ENCODE measurements around the gene NECTIN1.

GRCh38 chr11:119629085-119629484, 99.9 kb downstream of the NECTIN1 start:
- TF ChIP-seq EZH2phosphoT487 (IDR thresholded peaks at IDR 0.05; ENCODE audit: insufficient read depth, low read depth) (no peak), EZH2 (IDR thresholded peaks at IDR 0.05; ENCODE audit: insufficient read depth, poor library complexity, severe bottlenecking) (no peak)
